ENCODE data around the gene LRRC34. TPM values are rescaled to one million over a fixed set of nuclear protein-coding genes. Genes with fewer than 3 reads are reported as not detected.

The LRRC34 gene
- total RNA-seq, 2 donors from 2014 or later, result 3.4 TPM; not detected in 1

- no peaks in the 10 kb centered on the region for H3K27me3 ChIP-seq
- H3K9me3 ChIP-seq, result no peaks in the 10 kb centered on the region
- DNase-seq, result no peak
- no peak for ATAC-seq
- H3K27ac ChIP-seq, result no peak overlapping the region
- TF ChIP-seq POLR2A (IDR thresholded peaks at IDR 0.05) (no peak), CTCF (IDR thresholded peaks at IDR 0.05) (no peak)
- no peaks in the 10 kb centered on the region for H3K36me3 ChIP-seq (replicated peaks in 1 of 2; ENCODE audit: insufficient read depth in 1 of 2, low read depth in 2 of 2)
- no peaks in the 10 kb centered on the region for H3K4me1 ChIP-seq
- no peak overlapping the region for H3K4me3 ChIP-seq
- intact Hi-C loops (cut with DNase I), result no loop called here
Measured at GRCh38 chr3:169850618-169851017, 37.9 kb upstream of the LRRC34 start.

GRCh38 chr3:169848741-169849140, 36.0 kb upstream of the LRRC34 start:
- 86 to 91% methylated on average over 3 of the region's 3 CpGs for WGBS, 2 donors
- ATAC-seq (no peak), DNase-seq (no peak)
- intact Hi-C loops (cut with DNase I), result no loop called here
- H3K36me3 ChIP-seq (replicated peaks in 1 of 2; ENCODE audit: insufficient read depth in 1 of 2, low read depth in 2 of 2), result no peaks in the 10 kb centered on the region
- H3K27me3 ChIP-seq, result no peaks in the 10 kb centered on the region
- TF ChIP-seq CTCF (IDR thresholded peaks at IDR 0.05) (no peak), POLR2A (IDR thresholded peaks at IDR 0.05) (no peak)
- no peak overlapping the region for H3K4me3 ChIP-seq
- no peaks in the 10 kb centered on the region for H3K9me3 ChIP-seq
- H3K27ac ChIP-seq, result no peak overlapping the region
- no peaks in the 10 kb centered on the region for H3K4me1 ChIP-seq

GRCh38 chr3:169847896-169848295, 35.2 kb upstream of the LRRC34 start:
- Histone ChIP-seq H3K27me3 (no peaks in the 10 kb centered on the region), H3K36me3 (replicated peaks in 1 of 2; ENCODE audit: insufficient read depth in 1 of 2, low read depth in 2 of 2) (no peaks in the 10 kb centered on the region), H3K4me3 (no peak overlapping the region), H3K9me3 (no peaks in the 10 kb centered on the region), H3K27ac (no peak overlapping the region), H3K4me1 (no peaks in the 10 kb centered on the region)
- TF ChIP-seq POLR2A (IDR thresholded peaks at IDR 0.05) (no peak), CTCF (IDR thresholded peaks at IDR 0.05) (no peak)
- WGBS, 2 donors, result 70% methylated on average over 3 to 4 of the region's 4 CpGs
- intact Hi-C loops (cut with DNase I), result no loop called here
- no peak for DNase-seq
- no peak for ATAC-seq

- H3K4me1 ChIP-seq, result no peaks in the 10 kb centered on the region
- TF ChIP-seq CTCF (IDR thresholded peaks at IDR 0.05) (no peak), POLR2A (IDR thresholded peaks at IDR 0.05) (no peak)
- no peaks in the 10 kb centered on the region for H3K9me3 ChIP-seq
- no peak overlapping the region for H3K4me3 ChIP-seq
- H3K27ac ChIP-seq, result no peak overlapping the region
- no peaks in the 10 kb centered on the region for H3K36me3 ChIP-seq (replicated peaks in 1 of 2; ENCODE audit: insufficient read depth in 1 of 2, low read depth in 2 of 2)
- ATAC-seq (no peak), DNase-seq (no peak)
- no peaks in the 10 kb centered on the region for H3K27me3 ChIP-seq
- intact Hi-C loops (cut with DNase I), result no loop called here
- 82 to 88% methylated on average over 11 of the region's 11 CpGs for WGBS, 2 donors
Measured at GRCh38 chr3:169846458-169847193, 33.9 kb upstream of the LRRC34 start.

- intact Hi-C loops (cut with DNase I), result no loop called here
- TF ChIP-seq CTCF (IDR thresholded peaks at IDR 0.05) (no peak), POLR2A (IDR thresholded peaks at IDR 0.05) (no peak)
- ATAC-seq, result no peak
- no peaks in the 10 kb centered on the region for H3K9me3 ChIP-seq
- WGBS, 2 donors, result 59 to 69% methylated on average over 3 of the region's 3 CpGs
- H3K27me3 ChIP-seq, result no peaks in the 10 kb centered on the region
- no peaks in the 10 kb centered on the region for H3K36me3 ChIP-seq (replicated peaks in 1 of 2; ENCODE audit: insufficient read depth in 1 of 2, low read depth in 2 of 2)
- no peak overlapping the region for H3K27ac ChIP-seq
- H3K4me1 ChIP-seq, result no peaks in the 10 kb centered on the region
- H3K4me3 ChIP-seq, result no peak overlapping the region
- DNase-seq, result no peak
Measured at GRCh38 chr3:169842960-169843359, 30.3 kb upstream of the LRRC34 start.

All from body of pancreas (tissue), 4 donors.